Mesenchymal stem cell (in vitro differentiated cells and primary cell): ENCODE results near the gene BCAR1.

Experiments
- DNase-seq: peaks from one replicate; pipeline ENCODE4 v3.0.0-alpha.2; 2013
- H2AFZ ChIP-seq: one replicate; pipeline ENCODE4 v1.6.1; 2013; ENCODE audit warnings: low read depth, mild to moderate bottlenecking, control low read depth, inconsistent platforms, low read length, moderate library complexity
- H2AK5ac ChIP-seq: 2 replicates; pipeline ENCODE4 v1.6.1; 2013; ENCODE audit warnings: low read length, moderate library complexity, mild to moderate bottlenecking, inconsistent platforms; ENCODE audit not compliant: severe bottlenecking
- H2BK120ac ChIP-seq: one replicate; pipeline ENCODE4 v1.6.1; 2013; ENCODE audit warnings: low read depth, mild to moderate bottlenecking, inconsistent platforms, low read length, moderate library complexity
- H2BK12ac ChIP-seq, 2 experiments: one replicate each; pipeline ENCODE4 v1.6.1; 2013; ENCODE audit warnings: inconsistent platforms in 2 of 2, low read length in 2 of 2, mild to moderate bottlenecking in 2 of 2, moderate library complexity in 2 of 2, control low read depth in 1 of 2
- H2BK15ac ChIP-seq: one replicate; pipeline ENCODE4 v1.6.1; 2013; ENCODE audit warnings: mild to moderate bottlenecking, low read depth, inconsistent platforms; ENCODE audit not compliant: poor library complexity, severe bottlenecking
- H2BK5ac ChIP-seq: 2 replicates; pipeline ENCODE4 v1.6.1; 2013; ENCODE audit warnings: low read depth, mild to moderate bottlenecking, low read length, control low read depth, inconsistent platforms; ENCODE audit not compliant: poor library complexity, severe bottlenecking
- H3K14ac ChIP-seq, 2 experiments: one replicate each; pipeline ENCODE4 v1.6.1; 2013; ENCODE audit warnings: inconsistent platforms in 2 of 2, low read length in 2 of 2, control low read depth in 1 of 2, mild to moderate bottlenecking in 1 of 2, moderate library complexity in 1 of 2
- H3K18ac ChIP-seq, 2 experiments: one replicate each; pipeline ENCODE4 v1.6.1; 2013; ENCODE audit warnings: inconsistent platforms in 2 of 2, low read length in 2 of 2, control low read depth in 1 of 2, low read depth in 1 of 2, mild to moderate bottlenecking in 1 of 2
- H3K23ac ChIP-seq, 2 experiments: one replicate each; pipeline ENCODE4 v1.6.1; 2013; ENCODE audit warnings: inconsistent platforms in 2 of 2, low read length in 2 of 2, mild to moderate bottlenecking in 2 of 2, moderate library complexity in 2 of 2, control low read depth in 1 of 2
- H3K27ac ChIP-seq: 2 replicates; pipeline ENCODE4 v1.5.1; 2013; ENCODE audit warnings: mild to moderate bottlenecking, moderate library complexity, low read length, control low read depth, inconsistent platforms; ENCODE audit not compliant: poor library complexity, severe bottlenecking
- H3K27me3 ChIP-seq, 2 experiments: 2 replicates each; pipeline versions ENCODE4 v1.6.1 to v1.7.0; 2013; ENCODE audit warnings: low read length in 2 of 2, mild to moderate bottlenecking in 2 of 2, moderate library complexity in 2 of 2, control low read depth in 1 of 2, inconsistent platforms in 1 of 2; ENCODE audit not compliant: control insufficient read depth in 1 of 2, insufficient read depth in 1 of 2
- H3K36me3 ChIP-seq, 2 experiments: 2 replicates each; pipeline versions ENCODE4 v1.6.1 to v1.7.0; 2013; ENCODE audit warnings: low read length in 2 of 2, control low read depth in 1 of 2, inconsistent platforms in 1 of 2, low read depth in 1 of 2, mild to moderate bottlenecking in 1 of 2; ENCODE audit not compliant: insufficient read depth in 2 of 2, control insufficient read depth in 1 of 2
- H3K4ac ChIP-seq, 2 experiments: one replicate each; pipeline ENCODE4 v1.6.1; 2013; ENCODE audit warnings: inconsistent platforms in 2 of 2, low read length in 2 of 2, mild to moderate bottlenecking in 2 of 2, moderate library complexity in 2 of 2, control low read depth in 1 of 2, low read depth in 1 of 2
- H3K4me1 ChIP-seq: 2 replicates; pipeline ENCODE4 v1.6.1; 2013; ENCODE audit warnings: low read depth, low read length, control low read depth; ENCODE audit not compliant: control insufficient read depth, insufficient read depth
- H3K4me2 ChIP-seq: 2 replicates; pipeline ENCODE4 v1.6.1; 2013; ENCODE audit warnings: low read length, mild to moderate bottlenecking, inconsistent platforms; ENCODE audit not compliant: poor library complexity, severe bottlenecking
- H3K4me3 ChIP-seq, 2 experiments: 2 replicates each; pipeline versions ENCODE4 v1.5.1 to v1.7.0; 2013; ENCODE audit warnings: low read length in 2 of 2, mild to moderate bottlenecking in 2 of 2, control low read depth in 1 of 2, low read depth in 1 of 2; ENCODE audit not compliant: insufficient read depth in 1 of 2
- H3K79me1 ChIP-seq: replicated peaks from 2 replicates; pipeline ENCODE4 v1.6.1; 2013; ENCODE audit warnings: mild to moderate bottlenecking, control low read depth, low read length, inconsistent platforms; ENCODE audit not compliant: poor library complexity, severe bottlenecking
- H3K9ac ChIP-seq: 2 replicates; pipeline ENCODE4 v1.7.0; 2013; ENCODE audit warnings: mild to moderate bottlenecking, low read length, moderate library complexity
- H3K9me3 ChIP-seq: 2 replicates; pipeline ENCODE4 v1.7.0; 2013; ENCODE audit warnings: mild to moderate bottlenecking, low read length; ENCODE audit not compliant: control insufficient read depth
- H4K8ac ChIP-seq: one replicate; pipeline ENCODE4 v1.6.1; 2013; ENCODE audit warnings: inconsistent platforms, mild to moderate bottlenecking, low read length, moderate library complexity
- H4K91ac ChIP-seq: one replicate; pipeline ENCODE4 v1.6.1; 2013; ENCODE audit warnings: mild to moderate bottlenecking, low read length, inconsistent platforms
- WGBS: methylation state at CpG from one replicate; pipeline ENCODE4 v1.1.7; 2013; ENCODE audit warnings: mixed read lengths; 5-methylcytosine and 5-hydroxymethylcytosine counted together

The BCAR1 gene

GRCh38 chr16:75235721-75236193, 15.7 kb downstream of the BCAR1 start:
- Histone ChIP-seq H3K4me1 (peaks cover 70% of the 10 kb centered on the region), H2AFZ (no peak overlapping the region), H2BK12ac (no peak overlapping the region), H3K9ac (no peak overlapping the region), H3K18ac (no peak overlapping the region), H2BK120ac (no peak overlapping the region), H3K9me3 (no peaks in the 10 kb centered on the region), H3K36me3 (peaks cover 62 to 83% of the 10 kb centered on the region in 2 experiments), H2BK5ac (no peak overlapping the region), H3K4me3 (no peak overlapping the region), H3K4me2 (no peak overlapping the region), H3K14ac (no peak overlapping the region), H3K79me1 (no peaks in the 10 kb centered on the region), H4K91ac (no peak overlapping the region), H3K27ac (no peak overlapping the region), H4K8ac (no peak overlapping the region), H2BK15ac (no peak overlapping the region), H2AK5ac (no peak overlapping the region), H3K4ac (no peak overlapping the region), H3K27me3 (no peaks in the 10 kb centered on the region), H3K23ac (no peak overlapping the region)
- 95% methylated on average over 34 of the region's 34 CpGs for WGBS
- DNase-seq: no peak

- peak overlapping the region; percentile 72 for H3K27ac ChIP-seq
These were observed 16.3 kb downstream of the BCAR1 start for GRCh38 chr16:75234856-75235696.

DNA sequence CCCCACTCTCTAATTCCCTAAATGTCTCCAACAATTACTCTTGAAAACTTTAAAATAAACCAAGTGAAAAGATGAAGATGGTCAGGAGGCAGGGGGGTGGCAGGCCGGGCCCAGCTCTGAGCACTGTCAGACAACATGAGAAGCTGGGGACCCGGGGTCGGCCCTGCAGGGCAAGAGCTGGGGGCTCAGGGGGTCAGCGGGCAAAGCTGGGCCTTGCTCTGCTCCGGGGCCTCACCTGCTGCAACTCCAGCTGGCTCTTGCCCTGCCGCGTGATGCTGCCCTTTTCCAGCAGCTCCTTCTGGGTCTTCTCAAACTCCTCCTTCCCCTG, 17.8 kb downstream of the BCAR1 start:
- Histone ChIP-seq H2BK5ac (no peak overlapping the region), H3K36me3 (peaks cover 72 to 86% of the 10 kb centered on the region in 2 experiments), H3K14ac (no peak overlapping the region), H2AK5ac (no peak overlapping the region), H3K18ac (no peak overlapping the region), H3K23ac (no peak overlapping the region), H3K27me3 (no peaks in the 10 kb centered on the region), H2BK120ac (no peak overlapping the region), H3K79me1 (peaks cover 10% of the 10 kb centered on the region), H2BK15ac (no peak overlapping the region), H3K4me1 (peaks cover 65% of the 10 kb centered on the region), H2AFZ (no peak overlapping the region), H3K9ac (peak overlapping the region; percentile 54), H4K8ac (no peak overlapping the region), H2BK12ac (no peak overlapping the region), H4K91ac (no peak overlapping the region), H3K27ac (peak overlapping the region; percentile 72), H3K4me2 (no peak overlapping the region), H3K4me3 (no peak overlapping the region), H3K4ac (no peak overlapping the region), H3K9me3 (no peaks in the 10 kb centered on the region)
- DNase-seq: no peak
- WGBS: 92% methylated on average over 6 of the region's 7 CpGs

More at GRCh38 chr16:75234856-75235696, 16.3 kb downstream of the BCAR1 start:
- H3K18ac ChIP-seq: no peak overlapping the region
- no peaks in the 10 kb centered on the region for H3K79me1 ChIP-seq
- H3K14ac ChIP-seq: no peak overlapping the region
- no peak overlapping the region for H3K4me2 ChIP-seq
- H2BK5ac ChIP-seq: no peak overlapping the region
- H3K4me3 ChIP-seq: no peak overlapping the region
- H3K4ac ChIP-seq: no peak overlapping the region
- no peak overlapping the region for H3K9ac ChIP-seq
- no peak for DNase-seq
- H2BK15ac ChIP-seq: no peak overlapping the region
- H4K91ac ChIP-seq: no peak overlapping the region
- 94% methylated on average over 47 of the region's 48 CpGs for WGBS
- H2AK5ac ChIP-seq: no peak overlapping the region
- no peak overlapping the region for H4K8ac ChIP-seq
- no peak overlapping the region for H2BK120ac ChIP-seq
- H2BK12ac ChIP-seq: peak overlapping the region in 1 of 2 experiments; percentile 17
- H3K36me3 ChIP-seq: peaks cover 62 to 85% of the 10 kb centered on the region in 2 experiments
- no peaks in the 10 kb centered on the region for H3K9me3 ChIP-seq
- H2AFZ ChIP-seq: no peak overlapping the region
- peaks cover 67% of the 10 kb centered on the region for H3K4me1 ChIP-seq
- H3K27me3 ChIP-seq: no peaks in the 10 kb centered on the region
- H3K23ac ChIP-seq: no peak overlapping the region

GRCh38 chr16:75231570-75231969, 19.9 kb downstream of the BCAR1 start:
- Histone ChIP-seq H2BK12ac (no peak overlapping the region), H3K23ac (no peak overlapping the region), H3K4ac (no peak overlapping the region), H2BK5ac (no peak overlapping the region), H3K79me1 (peaks cover 17% of the 10 kb centered on the region), H2AK5ac (no peak overlapping the region), H3K4me1 (peaks cover 60% of the 10 kb centered on the region), H3K14ac (no peak overlapping the region), H3K27me3 (no peaks in the 10 kb centered on the region), H3K4me3 (no peak overlapping the region), H2AFZ (no peak overlapping the region), H4K91ac (no peak overlapping the region), H3K18ac (no peak overlapping the region), H3K4me2 (no peak overlapping the region), H2BK120ac (no peak overlapping the region), H3K36me3 (peaks cover 85 to 86% of the 10 kb centered on the region in 2 experiments), H4K8ac (no peak overlapping the region), H3K9ac (peak overlapping the region; percentile 9), H3K27ac (no peak overlapping the region), H2BK15ac (no peak overlapping the region), H3K9me3 (no peaks in the 10 kb centered on the region)
- DNase-seq: no peak
- WGBS: 91% methylated on average over 8 of the region's 11 CpGs
